Skeletal muscle cell (primary cell): Measurements from ENCODE around the gene BIN1.

Experiments used
- DNase-seq: peaks from one replicate; pipeline ENCODE4 v3.0.0-alpha.2; 2010; ENCODE audit warnings: low read depth
- H3K4me3 ChIP-seq: 2 replicates; pipeline ENCODE4 v1.5.1; 2011; ENCODE audit warnings: low read depth, mild to moderate bottlenecking, control low read depth, low read length, moderate library complexity

The BIN1 gene

GRCh38 chr2:127106991-127107621 lies at the start of gene BIN1:
BIN1 (minus strand) TSS chr2:127107154; CDS start chr2:127106943, 211 bp downstream.
- H3K4me3 ChIP-seq = peak within 1 kb of the TSS; percentile 93
- peak; percentile 75 for DNase-seq

GRCh38 chr2:127155947-127156346 lies 49.0 kb upstream of the BIN1 start:
- DNase-seq = peak; percentile 48
- H3K4me3 ChIP-seq = no peak overlapping the region

DNA sequence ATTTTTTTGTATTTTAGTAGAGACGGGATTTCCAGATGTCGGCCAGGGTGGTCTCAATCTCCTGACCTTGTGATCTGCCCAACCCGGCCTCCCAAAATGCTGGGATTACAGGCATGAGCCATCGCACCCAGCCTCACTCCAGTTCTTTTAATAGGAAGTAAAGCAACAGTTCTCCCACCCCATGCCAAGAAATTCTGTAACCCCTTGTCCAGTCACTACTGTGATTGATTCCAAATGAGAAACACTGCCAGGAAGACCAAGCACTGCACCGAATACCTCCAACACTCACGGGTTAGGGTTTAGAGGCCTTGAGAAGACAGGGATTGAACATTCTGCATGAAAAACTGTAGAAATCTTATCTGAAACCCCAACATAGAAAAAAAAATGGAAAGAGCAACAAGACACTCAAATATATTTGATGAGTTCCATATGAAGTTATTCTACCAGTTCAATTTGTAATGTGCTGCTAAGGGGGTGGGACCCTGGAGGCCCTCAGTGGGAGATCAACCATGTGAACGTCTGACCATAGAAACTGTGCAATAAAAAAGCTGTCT lies 48.2 kb upstream of the BIN1 start:
- DNase-seq = peak; percentile 70
- H3K4me3 ChIP-seq = no peak overlapping the region

DNA sequence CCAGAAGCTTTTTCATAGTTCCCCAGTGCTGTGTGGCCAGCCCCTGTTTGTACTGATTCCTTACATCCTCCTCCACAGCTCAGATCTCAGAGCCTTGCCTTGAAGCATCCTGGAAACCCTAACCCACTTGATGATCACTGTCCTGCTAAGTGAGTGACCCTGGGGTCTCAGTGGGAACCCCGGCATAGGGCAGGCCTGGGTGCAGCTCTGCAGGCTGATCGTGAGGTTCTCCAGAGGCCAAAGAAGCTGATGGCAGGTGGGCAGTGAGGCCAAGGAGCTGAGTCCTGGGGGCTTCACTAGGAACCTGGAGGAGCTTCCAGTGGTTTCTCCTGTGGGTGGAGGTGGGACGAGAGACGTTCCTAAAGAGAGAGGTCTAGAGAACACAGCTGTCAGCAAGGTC lies 47.4 kb upstream of the BIN1 start:
- DNase-seq = no peak
- no peak overlapping the region for H3K4me3 ChIP-seq

GRCh38 chr2:127153691-127154158 lies 46.8 kb upstream of the BIN1 start:
- no peak overlapping the region for H3K4me3 ChIP-seq
- DNase-seq = peak; percentile 88

GRCh38 chr2:127150996-127151395 lies 44.0 kb upstream of the BIN1 start:
- no peak for DNase-seq

DNA sequence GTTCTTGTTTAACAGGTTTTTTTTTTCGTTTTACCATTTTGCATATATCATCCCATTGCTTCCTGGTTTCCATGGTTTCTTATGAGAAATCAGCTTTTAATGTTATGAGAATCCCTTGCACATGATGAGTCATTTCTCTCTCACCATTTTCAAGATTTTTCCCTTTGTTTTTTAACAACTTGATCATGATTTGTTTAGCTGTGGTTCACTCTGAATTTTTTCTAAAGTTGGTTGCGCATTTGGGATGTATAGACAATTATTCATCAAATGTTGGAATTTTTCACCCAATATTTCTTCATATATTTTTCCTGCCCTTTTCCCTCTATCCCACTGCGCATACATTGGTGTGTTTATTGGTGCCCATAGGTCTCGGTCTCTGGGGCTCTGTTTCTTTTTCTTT lies 42.4 kb upstream of the BIN1 start:
- no peak overlapping the region for H3K4me3 ChIP-seq
- peak; percentile 88 for DNase-seq

More at GRCh38 chr2:127150996-127151395, 44.0 kb upstream of the BIN1 start:
- no peak overlapping the region for H3K4me3 ChIP-seq

DNA sequence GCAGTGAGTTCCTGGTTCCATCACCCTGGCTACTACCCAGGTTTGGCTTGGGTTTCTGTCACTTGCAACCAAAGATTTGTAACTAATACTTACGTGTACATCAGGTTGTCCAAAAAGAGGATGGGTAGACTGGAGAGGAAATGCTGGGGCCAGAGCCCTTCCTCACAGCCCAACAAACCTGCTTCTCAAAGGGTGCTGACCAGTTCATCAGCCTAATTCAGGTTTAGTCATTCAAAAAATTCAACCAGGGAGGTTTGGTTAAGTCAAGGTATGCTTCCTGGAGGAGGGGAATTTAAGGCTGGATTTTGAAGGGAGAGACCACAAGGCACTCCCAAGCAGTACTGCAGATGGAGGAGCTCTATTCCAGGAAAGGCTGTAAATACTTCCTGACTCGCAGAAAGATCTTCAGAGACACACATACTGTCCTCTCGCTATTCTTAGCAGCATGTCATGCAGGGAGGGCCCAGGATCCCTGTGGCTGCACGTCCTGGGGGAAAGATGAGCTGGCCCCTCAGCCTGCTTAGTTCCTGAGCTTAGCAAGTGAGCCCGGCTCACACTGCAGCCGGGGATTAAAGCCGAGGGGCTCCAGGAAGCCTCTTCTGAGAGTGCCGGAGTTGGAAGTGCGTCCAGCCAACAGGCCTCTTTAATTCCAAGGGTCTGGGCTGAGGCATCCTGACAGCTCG lies 40.0 kb upstream of the BIN1 start:
- no peak overlapping the region for H3K4me3 ChIP-seq
- DNase-seq = no peak

- no peak for DNase-seq
- no peak overlapping the region for H3K4me3 ChIP-seq
These were observed 39.2 kb upstream of the BIN1 start for GRCh38 chr2:127146071-127146725.

DNA sequence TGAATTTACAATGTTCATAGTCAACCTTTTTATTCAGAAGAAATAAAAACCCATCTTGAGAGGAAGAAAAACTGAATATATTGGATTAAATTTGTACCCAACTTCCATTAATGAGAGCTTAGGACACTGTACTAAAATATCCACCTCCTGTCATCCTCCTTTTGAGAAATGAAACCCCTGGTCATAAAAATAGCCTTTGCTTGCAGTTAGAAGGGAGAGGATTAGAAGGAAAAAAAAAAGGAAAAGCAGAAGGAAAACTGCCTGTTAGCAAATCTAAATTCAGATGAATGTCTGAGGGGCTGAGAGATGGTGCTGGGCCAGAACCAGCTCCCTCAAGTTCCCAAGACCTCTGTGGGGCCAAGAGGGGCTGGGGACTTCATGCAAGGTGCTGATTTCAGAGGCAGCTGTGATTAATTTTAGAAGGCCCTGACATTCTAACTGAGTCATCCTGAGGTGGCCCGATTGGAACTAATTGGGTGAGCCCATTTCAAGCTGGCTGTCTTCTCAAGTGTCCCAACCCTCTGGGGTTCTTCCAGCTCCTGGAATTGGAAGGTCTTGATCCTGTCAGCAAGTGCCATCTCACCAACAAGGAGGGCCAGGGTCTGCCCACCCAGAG lies 38.4 kb upstream of the BIN1 start:
- H3K4me3 ChIP-seq = no peak overlapping the region
- DNase-seq = no peak

- no peak overlapping the region for H3K4me3 ChIP-seq
- peak; percentile 77 for DNase-seq
These were observed 37.2 kb upstream of the BIN1 start for GRCh38 chr2:127143841-127144782.

- no peak overlapping the region for H3K4me3 ChIP-seq
- DNase-seq = no peak
These were observed 36.0 kb upstream of the BIN1 start for GRCh38 chr2:127142663-127143630.

GRCh38 chr2:127140538-127140937 lies 33.6 kb upstream of the BIN1 start:
- H3K4me3 ChIP-seq = no peak overlapping the region
- no peak for DNase-seq

GRCh38 chr2:127139766-127140165 lies 32.8 kb upstream of the BIN1 start:
- DNase-seq = no peak
- H3K4me3 ChIP-seq = no peak overlapping the region

GRCh38 chr2:127138281-127138680 lies 31.3 kb upstream of the BIN1 start:
- DNase-seq = no peak
- H3K4me3 ChIP-seq = no peak overlapping the region

- no peak overlapping the region for H3K4me3 ChIP-seq
- DNase-seq = no peak
These were observed 30.8 kb upstream of the BIN1 start for GRCh38 chr2:127137741-127138140.

GRCh38 chr2:127137225-127137624 lies 30.3 kb upstream of the BIN1 start:
- no peak for DNase-seq
- no peak overlapping the region for H3K4me3 ChIP-seq
